Urothelium cell line (cell line): ENCODE data around the gene PNLIPRP3.

Experiments used
- DNase-seq: peaks from one replicate; pipeline ENCODE4 v3.0.0; 2011; ENCODE audit warnings: low spot score, mixed read lengths
- FAIRE-seq: peaks from 2 replicates; lab custom pipeline; 2011; peaks lifted over from hg19 to GRCh38; lab: Jason Lieb, UNC

PNLIPRP3 gene

DNA sequence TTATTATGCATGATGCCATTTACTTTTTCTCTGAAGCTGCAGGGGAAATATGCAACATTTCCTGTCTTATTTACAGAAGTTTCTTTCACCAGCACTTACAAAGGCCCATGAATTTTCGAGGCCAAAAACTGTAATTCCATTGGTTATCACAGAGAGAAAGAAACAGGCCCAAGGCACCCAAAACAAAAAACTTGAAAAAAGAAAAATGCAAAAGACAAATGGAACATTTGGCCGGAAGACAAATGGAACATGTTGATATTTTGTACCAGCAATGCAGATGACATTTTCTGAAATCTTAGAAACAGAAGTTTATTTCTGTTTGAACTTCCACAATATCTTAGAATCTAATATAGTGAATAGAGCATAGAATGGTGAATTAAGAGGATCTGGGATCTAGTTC is 61.8 kb downstream of the PNLIPRP3 start:
- FAIRE-seq: no peak
- no peak for DNase-seq

DNA sequence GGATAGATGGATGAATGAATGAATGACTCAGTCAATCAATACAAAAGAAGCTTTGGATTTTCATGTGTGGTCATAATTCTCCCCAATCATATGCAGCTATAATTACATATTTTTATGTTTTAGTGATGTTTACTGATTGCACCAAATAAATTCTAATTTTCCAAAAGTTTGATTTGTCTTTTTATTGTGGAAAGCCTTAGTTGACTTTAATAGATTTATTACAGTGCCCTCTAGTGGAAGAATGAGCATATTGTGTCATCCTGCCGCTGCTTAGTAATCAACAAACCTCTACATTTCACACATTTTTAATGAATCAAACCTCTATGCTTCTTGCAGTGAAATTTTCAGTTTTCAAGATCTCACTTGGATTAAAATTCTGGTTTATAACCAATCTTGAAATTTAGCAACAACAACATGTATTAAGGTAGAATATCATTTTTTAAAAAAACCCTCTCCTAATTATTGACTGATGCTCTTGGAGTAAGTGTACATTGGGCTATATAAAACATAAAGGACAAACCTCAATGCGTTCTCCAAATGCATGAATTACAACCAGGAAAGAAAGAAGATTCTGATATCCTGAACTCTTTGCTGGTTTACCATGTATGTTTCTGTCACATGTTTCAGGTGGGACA is 62.5 kb downstream of the PNLIPRP3 start:
- peak; percentile 34 for DNase-seq

DNA sequence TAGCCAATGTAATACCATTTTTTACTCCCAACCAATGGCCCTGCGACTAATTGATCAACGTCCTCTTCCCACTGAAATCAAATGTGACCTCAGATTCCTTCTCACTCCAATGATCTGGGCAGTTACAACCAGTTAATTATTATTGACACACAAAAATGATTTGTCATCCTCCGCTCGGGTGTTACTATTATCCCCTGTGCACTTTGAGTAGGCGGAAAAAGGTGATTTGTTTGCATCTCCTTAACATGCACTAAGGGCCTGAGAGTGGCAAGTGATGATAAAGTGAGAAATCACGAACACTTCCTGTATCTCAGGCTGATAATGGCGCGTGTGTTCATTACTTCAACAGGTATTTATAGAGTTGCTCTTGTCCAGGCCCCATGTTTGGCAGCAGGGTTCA is 77.1 kb downstream of the PNLIPRP3 start:
- no peak for FAIRE-seq
- DNase-seq: no peak

More for the DNA sequence above, 62.5 kb downstream of the PNLIPRP3 start:
- FAIRE-seq: no peak

DNA sequence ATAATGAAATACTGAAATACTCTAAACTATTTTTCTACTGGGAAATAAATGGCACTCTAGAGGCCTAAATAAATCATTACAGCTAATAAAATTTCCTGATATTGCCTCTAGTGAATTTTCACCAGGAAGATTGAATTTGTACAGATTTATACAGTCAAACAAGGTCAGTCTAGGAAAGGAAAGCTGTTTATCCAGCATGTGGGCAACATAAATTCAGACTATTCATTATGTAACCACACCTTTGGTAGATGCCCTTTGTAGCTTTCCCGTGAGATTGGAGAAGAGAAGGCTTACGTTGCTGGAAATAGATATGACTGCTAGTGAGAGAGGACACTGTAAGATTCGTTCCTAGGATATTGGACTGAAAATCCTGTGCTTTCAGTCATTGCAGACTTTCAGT is 82.9 kb downstream of the PNLIPRP3 start:
- FAIRE-seq (no peak), DNase-seq (no peak)

DNA sequence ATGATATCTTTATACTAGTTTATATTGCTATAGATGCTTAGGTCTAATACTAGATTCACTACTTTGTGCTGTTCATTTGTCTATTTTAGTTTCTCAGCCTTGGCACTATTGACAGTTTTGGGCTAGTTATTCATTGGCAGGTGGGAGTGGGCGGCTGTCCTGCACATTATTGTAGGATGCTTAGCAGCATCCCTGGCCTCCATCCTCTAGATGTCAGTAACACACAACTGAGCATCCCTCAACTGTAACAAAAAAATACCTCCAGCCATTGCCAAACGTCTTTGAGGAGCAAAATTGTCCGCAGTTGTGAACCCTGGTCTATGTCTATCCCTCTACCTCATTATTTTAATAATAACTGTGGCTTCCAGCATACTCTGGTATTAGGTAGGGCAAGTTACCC is 83.7 kb downstream of the PNLIPRP3 start:
- no peak for FAIRE-seq
- no peak for DNase-seq

DNA sequence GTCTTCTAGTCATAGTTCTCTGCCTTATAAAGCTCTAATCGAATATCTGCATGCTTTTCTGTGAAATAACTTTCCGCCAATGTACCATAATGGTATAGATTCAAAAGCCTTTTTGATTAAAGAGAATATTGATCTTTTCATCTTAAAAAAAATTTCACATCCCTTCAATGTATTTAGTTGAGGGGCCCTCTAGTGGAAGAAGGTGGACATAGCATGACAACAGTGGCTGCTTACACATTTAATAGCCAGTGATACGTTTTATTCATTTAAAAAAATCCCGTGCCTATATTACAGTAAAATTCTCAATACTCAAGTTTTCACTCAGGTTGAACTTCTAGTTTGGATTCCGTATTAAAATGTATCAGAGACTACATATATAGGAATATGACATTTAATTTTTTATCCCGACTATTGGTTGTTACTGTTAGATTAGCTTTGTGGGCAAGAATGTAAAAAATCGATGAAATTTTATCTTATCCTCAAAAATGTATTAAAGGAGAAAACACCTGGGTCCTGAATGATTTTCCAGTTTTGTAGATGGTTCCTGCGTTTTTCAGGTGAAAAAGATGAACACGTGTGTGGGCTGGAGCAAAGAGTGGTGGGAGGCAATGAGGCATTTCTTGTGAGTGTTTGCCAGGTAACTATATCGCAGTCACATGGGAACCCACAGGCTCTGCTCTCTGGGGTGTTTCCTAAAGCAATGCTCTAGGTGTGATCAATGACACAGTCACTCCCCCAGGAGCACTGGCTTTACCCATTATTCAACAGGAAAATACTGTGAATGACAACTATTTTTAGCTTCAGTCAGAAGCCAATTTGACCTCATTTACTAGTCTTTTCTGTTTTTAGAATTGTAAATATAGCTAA is 94.0 kb downstream of the PNLIPRP3 start:
- FAIRE-seq (no peak), DNase-seq (peak; percentile 29)

DNA sequence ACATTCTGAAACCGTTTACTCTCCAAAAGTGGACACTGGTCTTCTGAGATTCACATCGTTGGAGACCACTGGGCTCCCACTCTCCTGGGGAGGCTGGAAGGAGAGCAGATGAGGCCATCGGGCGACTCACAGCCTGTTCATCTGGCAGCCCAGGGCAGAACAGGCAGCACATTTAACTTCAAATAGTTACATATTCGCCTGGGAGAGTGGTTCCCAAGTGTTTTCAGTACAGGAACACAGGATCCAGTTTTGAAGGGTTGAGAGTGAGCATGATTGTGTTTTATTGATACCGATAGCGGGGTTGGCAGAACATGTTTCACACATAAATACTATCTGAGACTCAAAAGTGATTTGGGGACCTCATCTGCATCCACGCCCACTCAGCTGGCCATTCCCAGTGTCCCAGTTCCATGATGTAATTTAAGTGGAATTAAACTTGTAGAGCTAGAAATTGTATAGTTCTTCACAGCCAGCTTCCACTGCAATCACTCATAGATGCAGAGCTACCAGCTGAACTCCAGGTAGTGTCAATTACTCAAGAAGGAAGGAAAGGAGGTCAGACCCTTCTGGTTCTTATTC is 95.2 kb downstream of the PNLIPRP3 start:
- FAIRE-seq: no peak
- DNase-seq: no peak

DNA sequence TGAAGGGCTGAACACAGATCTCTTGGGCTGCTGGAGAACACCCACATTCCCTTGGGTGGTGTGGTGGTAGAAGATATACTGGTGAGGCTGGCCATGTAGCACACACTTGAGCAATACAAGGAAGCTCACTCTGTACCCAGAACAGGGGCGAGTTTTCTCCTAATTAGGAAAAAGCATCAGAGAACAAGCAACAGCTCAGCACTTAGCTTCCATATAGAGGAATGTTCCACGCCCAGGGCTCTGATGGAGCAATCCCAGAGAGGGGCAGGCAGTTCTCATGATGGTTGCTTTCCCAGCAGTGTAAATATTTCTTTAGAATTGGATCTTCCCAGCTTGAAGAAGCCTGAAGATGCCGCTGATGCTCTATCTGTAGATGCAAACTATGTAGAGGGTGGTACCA is 97.1 kb downstream of the PNLIPRP3 start:
- DNase-seq (no peak), FAIRE-seq (no peak)

DNA sequence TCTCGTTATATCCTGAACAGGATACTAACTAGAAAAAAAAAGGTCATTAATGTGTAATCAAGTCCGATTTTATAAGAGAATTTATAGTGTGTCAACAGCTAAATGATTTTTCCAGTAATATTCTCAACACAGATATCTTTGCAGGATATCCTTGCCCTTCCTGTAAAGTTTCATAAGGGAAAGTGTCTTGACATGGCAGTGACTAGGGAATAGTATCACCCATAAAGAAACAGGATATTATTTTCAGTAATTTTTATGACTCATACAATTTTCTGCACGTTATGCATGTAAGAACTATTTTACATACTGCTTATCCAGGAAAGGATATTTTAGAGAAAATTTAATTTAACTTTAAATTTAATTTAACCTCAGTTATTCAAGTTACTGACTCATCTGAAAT is 98.6 kb downstream of the PNLIPRP3 start:
- FAIRE-seq: no peak
- no peak for DNase-seq
